Astrocyte (in vitro differentiated cells and primary cell): ENCODE measurements around the gene CLDN22. TPM values are rescaled to one million over a fixed set of nuclear protein-coding genes. Genes with fewer than 3 reads are reported as not detected.

Experiments
- DNase-seq: peaks from one replicate; pipeline ENCODE4 v3.0.0-alpha.2; 2010; ENCODE audit warnings: low read depth
- FAIRE-seq: peaks from 2 replicates; lab custom pipeline; 2011; peaks lifted over from hg19 to GRCh38; lab: Jason Lieb, UNC
- H2AFZ ChIP-seq: 2 replicates; pipeline ENCODE4 v1.6.0; 2012; ENCODE audit warnings: low read depth, low read length, inconsistent platforms
- H3K27ac ChIP-seq: 2 replicates; pipeline ENCODE4 v1.5.1; 2011; ENCODE audit warnings: low read depth, low read length, inconsistent platforms
- H3K27me3 ChIP-seq: 2 replicates; pipeline ENCODE4 v1.6.0; 2011; ENCODE audit warnings: low read length, inconsistent platforms; ENCODE audit not compliant: insufficient read depth
- H3K36me3 ChIP-seq: 2 replicates; pipeline ENCODE4 v1.5.1; 2011; ENCODE audit warnings: low read length, inconsistent platforms; ENCODE audit not compliant: insufficient read depth
- H3K4me1 ChIP-seq: 2 replicates; pipeline ENCODE4 v1.5.1; 2011; ENCODE audit warnings: low read length, inconsistent platforms; ENCODE audit not compliant: insufficient read depth
- H3K4me2 ChIP-seq: 2 replicates; pipeline ENCODE4 v1.6.0; 2012; ENCODE audit warnings: low read length, inconsistent platforms
- H3K4me3 ChIP-seq: 2 replicates; pipeline ENCODE4 v1.5.1; 2011; ENCODE audit warnings: low read depth, mild to moderate bottlenecking, low read length, inconsistent platforms; ENCODE audit not compliant: insufficient read depth
- H3K79me2 ChIP-seq: 2 replicates; pipeline ENCODE4 v1.6.0; 2012; ENCODE audit warnings: mild to moderate bottlenecking, low read length, inconsistent platforms; ENCODE audit not compliant: insufficient read depth
- H3K9ac ChIP-seq: 2 replicates; pipeline ENCODE4 v1.6.0; 2012; ENCODE audit warnings: mild to moderate bottlenecking, low read length, inconsistent platforms
- H3K9me3 ChIP-seq: 2 replicates; pipeline ENCODE4 v1.5.1; 2012; ENCODE audit warnings: low read depth, mild to moderate bottlenecking, low read length, inconsistent platforms; ENCODE audit not compliant: insufficient read depth
- H4K20me1 ChIP-seq: 2 replicates; pipeline ENCODE4 v1.6.0; 2012; ENCODE audit warnings: low read length, inconsistent platforms; ENCODE audit not compliant: insufficient read depth
- H3K27ac Mint-ChIP-seq: one replicate; pipeline ENCODE4 v1.8.0; 2021; ENCODE audit warnings: mild to moderate bottlenecking, mixed read lengths; ENCODE audit not compliant: unreplicated experiment
- H3K27me3 Mint-ChIP-seq: one replicate; pipeline ENCODE4 v1.8.0; 2021; ENCODE audit warnings: low read depth, mixed read lengths; ENCODE audit not compliant: unreplicated experiment
- H3K36me3 Mint-ChIP-seq: one replicate; pipeline ENCODE4 v1.8.0; 2021; ENCODE audit warnings: low read depth, mixed read lengths; ENCODE audit not compliant: unreplicated experiment
- H3K4me1 Mint-ChIP-seq: one replicate; pipeline ENCODE4 v1.8.0; 2021; ENCODE audit warnings: low read depth, mixed read lengths; ENCODE audit not compliant: unreplicated experiment
- H3K4me3 Mint-ChIP-seq: one replicate; pipeline ENCODE4 v1.8.0; 2021; ENCODE audit warnings: mild to moderate bottlenecking, moderate library complexity, mixed read lengths; ENCODE audit not compliant: unreplicated experiment
- H3K9me3 Mint-ChIP-seq: one replicate; pipeline ENCODE4 v1.8.0; 2021; ENCODE audit warnings: mild to moderate bottlenecking, mixed read lengths; ENCODE audit not compliant: unreplicated experiment
- CTCF ChIP-seq: IDR thresholded peaks from 2 replicates; pipeline ENCODE4 v1.5.1; 2011; ENCODE audit warnings: low read depth, mild to moderate bottlenecking, inconsistent platforms, low read length, moderate library complexity; ENCODE audit not compliant: insufficient read depth
- EZH2 ChIP-seq: IDR thresholded peaks from 2 replicates; pipeline ENCODE4 v1.6.1; 2012; ENCODE audit warnings: mild to moderate bottlenecking, low read length, inconsistent platforms; ENCODE audit not compliant: insufficient read depth
- total RNA-seq: library from RNA; stranded (reverse); gene quantifications from 2 replicates; pipeline ENCODE4 v1.2.1, GENCODE V29; 2021

CLDN22 gene
- total RNA-seq, 1 donor from 2014 or later, result not detected

GRCh38 chr4:183352546-183352945 is 32.5 kb upstream of the CLDN22 start:
- FAIRE-seq (no peak), DNase-seq (no peak)
- no peak overlapping the region for H3K27ac Mint-ChIP-seq
- Histone ChIP-seq H3K4me1 (peaks cover 35% of the 10 kb centered on the region), H3K27ac (no peak overlapping the region), H3K79me2 (no peaks in the 10 kb centered on the region), H3K4me3 (no peak overlapping the region), H3K36me3 (no peaks in the 10 kb centered on the region), H3K9ac (no peak overlapping the region), H3K27me3 (no peaks in the 10 kb centered on the region), H4K20me1 (no peaks in the 10 kb centered on the region), H2AFZ (no peak overlapping the region), H3K4me2 (no peak overlapping the region), H3K9me3 (no peaks in the 10 kb centered on the region)
- H3K4me3 Mint-ChIP-seq, result no peak overlapping the region
- TF ChIP-seq CTCF (no peak), EZH2 (no peak)
- H3K9me3 Mint-ChIP-seq, result peaks cover 9% of the 10 kb centered on the region
- no peaks in the 10 kb centered on the region for H3K27me3 Mint-ChIP-seq
- H3K36me3 Mint-ChIP-seq, result peaks cover 3% of the 10 kb centered on the region
- H3K4me1 Mint-ChIP-seq, result peaks cover 7% of the 10 kb centered on the region

GRCh38 chr4:183350317-183351071 is 30.4 kb upstream of the CLDN22 start:
- Histone ChIP-seq H3K9ac (no peak overlapping the region), H3K4me3 (no peak overlapping the region), H2AFZ (no peak overlapping the region), H3K79me2 (no peaks in the 10 kb centered on the region), H3K27ac (no peak overlapping the region), H3K9me3 (no peaks in the 10 kb centered on the region), H3K4me1 (peaks cover 31% of the 10 kb centered on the region), H3K4me2 (no peak overlapping the region), H3K36me3 (no peaks in the 10 kb centered on the region), H3K27me3 (no peaks in the 10 kb centered on the region), H4K20me1 (no peaks in the 10 kb centered on the region)
- TF ChIP-seq CTCF, result no peak
- no peak for TF ChIP-seq EZH2
- H3K4me3 Mint-ChIP-seq, result no peak overlapping the region
- peaks cover 2% of the 10 kb centered on the region for H3K36me3 Mint-ChIP-seq
- no peak overlapping the region for H3K27ac Mint-ChIP-seq
- peaks cover 8% of the 10 kb centered on the region for H3K4me1 Mint-ChIP-seq
- DNase-seq, result no peak
- H3K27me3 Mint-ChIP-seq, result no peaks in the 10 kb centered on the region
- peaks cover 1% of the 10 kb centered on the region for H3K9me3 Mint-ChIP-seq
- peak; percentile 47 for FAIRE-seq

GRCh38 chr4:183349673-183350072 is 29.6 kb upstream of the CLDN22 start:
- H3K27me3 Mint-ChIP-seq, result no peaks in the 10 kb centered on the region
- FAIRE-seq (peak; percentile 87), DNase-seq (peak; percentile 75)
- peaks cover 4% of the 10 kb centered on the region for H3K9me3 Mint-ChIP-seq
- peak overlapping the region; percentile 20 for H3K9ac ChIP-seq
- H3K27ac ChIP-seq, result peak overlapping the region; percentile 49
- no peak for TF ChIP-seq CTCF
- H3K4me3 Mint-ChIP-seq, result no peak overlapping the region
- H3K27me3 ChIP-seq, result no peaks in the 10 kb centered on the region
- H3K9me3 ChIP-seq, result no peaks in the 10 kb centered on the region
- no peak overlapping the region for H3K4me3 ChIP-seq
- H3K79me2 ChIP-seq, result no peaks in the 10 kb centered on the region
- no peaks in the 10 kb centered on the region for H3K36me3 ChIP-seq
- no peak overlapping the region for H2AFZ ChIP-seq
- peaks cover 8% of the 10 kb centered on the region for H3K4me1 Mint-ChIP-seq
- H3K4me2 ChIP-seq, result peak overlapping the region; percentile 46
- H4K20me1 ChIP-seq, result no peaks in the 10 kb centered on the region
- no peak overlapping the region for H3K27ac Mint-ChIP-seq
- H3K4me1 ChIP-seq, result peaks cover 25% of the 10 kb centered on the region
- peaks cover 2% of the 10 kb centered on the region for H3K36me3 Mint-ChIP-seq
